ENCODE measurements around the gene WDR62. TPM values are rescaled to one million over a fixed set of nuclear protein-coding genes. Genes with fewer than 3 reads are reported as not detected.

The WDR62 gene
- total RNA-seq, 1 experiment from 2014 or later = 14.0 TPM

DNA sequence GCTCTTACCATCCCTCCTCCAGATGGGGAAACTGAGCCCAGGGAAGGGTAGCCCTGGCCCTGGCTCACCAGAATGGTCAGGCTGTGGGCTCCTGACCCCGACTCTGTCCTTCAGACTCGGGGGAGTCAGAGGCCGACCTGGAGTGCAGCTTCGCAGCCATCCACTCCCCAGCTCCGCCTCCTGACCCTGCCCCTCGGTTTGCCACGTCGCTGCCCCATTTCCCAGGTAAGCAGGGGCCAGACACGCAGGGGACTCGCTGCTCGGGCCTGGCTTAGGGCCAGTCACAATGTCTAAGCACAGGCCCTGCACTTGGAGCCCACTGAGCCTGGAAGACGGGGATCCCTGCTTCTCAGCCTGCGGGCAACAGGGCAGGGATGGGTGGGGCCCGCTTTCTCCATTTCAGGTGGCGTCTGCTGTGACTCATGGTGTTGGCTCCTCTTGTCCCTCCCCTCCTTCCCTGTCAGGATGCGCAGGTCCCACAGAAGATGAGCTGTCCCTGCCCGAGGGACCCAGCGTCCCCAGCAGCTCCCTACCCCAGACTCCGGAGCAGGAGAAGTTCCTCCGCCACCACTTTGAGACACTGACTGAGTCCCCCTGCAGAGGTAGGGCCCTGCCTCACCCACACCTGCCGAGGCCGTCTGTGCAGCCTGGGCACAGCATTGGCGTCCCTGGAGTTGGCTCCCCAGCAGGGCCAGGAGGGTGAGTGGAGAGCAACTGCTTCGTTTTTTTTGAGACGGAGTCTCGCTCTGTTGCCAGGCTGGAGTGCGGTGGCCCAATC, 47.0 kb downstream of the WDR62 start:
- Histone ChIP-seq H2AFZ (no peak overlapping the region), H3K4me1 (replicated peaks; ENCODE audit: insufficient read depth) (peaks cover 10% of the 10 kb centered on the region), H3K4me3 (no peak overlapping the region), H3K27ac (no peak overlapping the region), H3K79me2 (ENCODE audit: low read depth) (no peaks in the 10 kb centered on the region), H3K36me3 (ENCODE audit: low read depth) (no peaks in the 10 kb centered on the region), H4K20me1 (ENCODE audit: insufficient read depth) (no peaks in the 10 kb centered on the region), H3K4me2 (no peak overlapping the region), H3K27me3 (ENCODE audit: insufficient read depth, low read depth) (no peaks in the 10 kb centered on the region), H3F3A (ENCODE audit: insufficient read depth, low read depth) (no peaks in the 10 kb centered on the region), H3K9me3 (ENCODE audit: insufficient read depth, low read depth) (no peaks in the 10 kb centered on the region), H3K9me2 (ENCODE audit: insufficient read depth) (no peaks in the 10 kb centered on the region)
- DNase-seq = peak in 1 of 2 experiments; percentile 74
- ChIA-PET POLR2A (ENCODE audit: unreplicated experiment) (interaction anchor here (1.0 kb wide), 1 partner anchor 49 kb away, joined by 3 read pairs; no protein-coding TSS in a partner anchor), CTCF (no interaction called here)
- no peak for TF ChIP-seq CTCF (conservative IDR thresholded peaks at IDR 0.05)
- no peak for TF ChIP-seq EZH2 (IDR thresholded peaks at IDR 0.05; ENCODE audit: low read depth)
- intact Hi-C loops (cut with micrococcal nuclease; ENCODE audit: unreplicated experiment) = no loop called here
- no TSS peak for BruUV-seq (replicated peaks)

DNA sequence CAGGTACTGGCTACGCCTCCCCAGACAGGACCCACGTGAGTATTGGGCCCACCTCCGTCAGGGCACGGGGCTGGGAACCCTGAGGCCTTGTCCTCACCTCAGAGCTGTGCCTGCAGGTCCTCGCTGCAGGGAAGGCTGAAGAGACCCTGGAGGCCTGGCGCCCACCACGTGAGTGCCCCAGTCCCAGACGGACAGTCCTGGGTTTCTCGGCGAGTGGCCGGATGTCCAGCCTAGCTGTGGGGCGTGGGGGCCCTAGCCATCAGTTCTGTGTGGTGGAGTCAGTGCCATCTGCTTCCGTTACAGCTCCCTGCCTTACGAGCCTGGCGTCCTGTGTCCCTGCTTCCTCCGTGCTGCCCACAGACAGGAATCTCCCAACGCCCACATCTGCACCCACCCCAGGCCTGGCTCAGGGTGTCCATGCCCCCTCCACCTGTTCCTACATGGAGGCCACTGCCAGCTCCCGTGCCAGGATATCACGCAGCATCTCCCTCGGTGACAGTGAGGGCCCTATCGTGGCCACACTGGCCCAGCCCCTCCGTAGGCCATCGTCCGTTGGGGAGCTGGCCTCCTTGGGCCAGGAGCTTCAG, 48.4 kb downstream of the WDR62 start:
- POLR2A ChIA-PET (ENCODE audit: unreplicated experiment) = no interaction called here
- BruUV-seq (replicated peaks) = no TSS peak

More for the DNA sequence above, 48.4 kb downstream of the WDR62 start:
- no peaks in the 10 kb centered on the region for H3K27me3 ChIP-seq (ENCODE audit: insufficient read depth, low read depth)
- no peaks in the 10 kb centered on the region; the same call in 1 of the 2 replicates for H4K20me1 ChIP-seq (ENCODE audit: insufficient read depth)
- H3K4me3 ChIP-seq = no peak overlapping the region
- no peaks in the 10 kb centered on the region for H3K79me2 ChIP-seq (ENCODE audit: low read depth)
- H3K27ac ChIP-seq = no peak overlapping the region
- peaks cover 10% of the 10 kb centered on the region for H3K4me1 ChIP-seq (replicated peaks; ENCODE audit: insufficient read depth)
- TF ChIP-seq EZH2 (IDR thresholded peaks at IDR 0.05; ENCODE audit: low read depth) = no peak
- no peak for TF ChIP-seq CTCF (conservative IDR thresholded peaks at IDR 0.05)
- no peak for DNase-seq
- intact Hi-C loops (cut with micrococcal nuclease; ENCODE audit: unreplicated experiment) = no loop called here
- H3K4me2 ChIP-seq = no peak overlapping the region
- no peak overlapping the region for H2AFZ ChIP-seq
- CTCF ChIA-PET = no interaction called here
- H3K36me3 ChIP-seq (ENCODE audit: low read depth) = no peaks in the 10 kb centered on the region
- no peaks in the 10 kb centered on the region for H3K9me2 ChIP-seq (ENCODE audit: insufficient read depth)
- H3K9me3 ChIP-seq (ENCODE audit: insufficient read depth, low read depth) = no peaks in the 10 kb centered on the region
- H3F3A ChIP-seq (ENCODE audit: insufficient read depth, low read depth) = no peaks in the 10 kb centered on the region

Measured in PC-9 (cell line).